Stimulated activated CD4-positive, alpha-beta T cell treated with anti-CD3 and anti-CD28 coated beads, Interleukin-1b, Interleukin-23, amount 100 ng/mL, for 24 hours (primary cell): Measurements from ENCODE around the gene CENATAC.
"Not testable (repeated sequence)": the region's sequence is repeated elsewhere in the genome, so short reads cannot be mapped to it uniquely, and the experiment has no call there.

Experiments used
- DNase-seq, 4 experiments: peaks; one replicate each; pipeline ENCODE4 v3.0.0-alpha.2; 2020; ENCODE audit warnings: low read depth in 4 of 4, low spot score in 1 of 4

The CENATAC gene

DNA sequence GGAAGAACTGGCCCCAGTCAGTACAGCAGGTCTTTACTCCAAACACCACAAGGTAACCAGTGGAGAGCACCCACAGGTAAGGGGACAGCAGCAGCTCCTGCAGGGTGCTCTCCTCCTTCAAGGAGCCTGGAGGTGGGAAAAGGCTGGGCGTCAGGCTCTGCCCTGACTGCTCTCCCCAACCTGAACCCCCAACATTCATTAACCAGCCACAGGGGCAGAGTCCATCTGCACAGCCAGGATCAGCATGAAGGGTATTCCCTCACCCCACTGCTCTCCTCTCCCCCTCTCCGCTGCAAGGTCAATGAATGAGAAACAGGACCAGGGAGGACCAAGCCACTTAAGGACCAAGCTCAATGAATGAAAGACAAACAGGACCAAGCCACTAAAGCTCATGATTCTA is 29.0 kb downstream of the CENATAC start:
- DNase-seq: no peak

DNA sequence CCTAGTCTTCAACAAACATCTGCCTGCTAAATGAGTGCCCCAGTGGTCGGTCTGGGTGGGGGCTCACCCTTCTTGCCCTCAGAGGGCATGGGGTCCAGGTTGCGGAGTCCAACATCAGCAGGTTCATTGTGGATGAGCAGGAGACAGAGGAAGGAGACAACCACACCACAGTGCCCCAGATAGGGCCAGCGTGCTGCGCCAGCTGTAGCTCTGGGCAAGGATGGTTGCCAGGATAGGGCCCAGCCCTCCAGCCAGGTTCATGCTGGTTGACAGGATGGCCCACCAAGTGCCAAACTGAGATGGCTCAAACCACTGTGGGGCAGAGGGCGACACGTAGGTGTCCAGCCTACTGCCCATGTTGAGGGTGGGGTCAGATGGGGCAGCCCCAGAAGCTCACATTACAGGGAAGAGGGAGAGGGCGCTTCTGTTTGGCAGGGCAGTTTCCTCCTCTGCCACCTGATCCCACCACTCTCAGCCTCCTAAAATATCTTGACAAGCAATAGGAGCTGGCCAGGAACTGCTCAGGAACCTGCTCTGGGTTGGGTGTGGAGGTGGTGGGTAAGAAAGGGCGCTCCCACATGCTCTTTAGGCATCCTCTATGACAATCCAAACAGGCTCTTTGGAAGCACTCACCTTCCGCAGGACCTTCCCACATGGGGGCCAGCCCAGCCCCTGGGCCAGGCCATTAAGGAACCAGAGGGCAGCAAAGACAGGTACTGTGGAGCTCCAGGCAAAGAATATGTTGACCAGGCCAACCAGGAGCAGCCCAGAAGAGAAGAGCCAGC is 29.8 kb downstream of the CENATAC start:
- no peak for DNase-seq

DNA sequence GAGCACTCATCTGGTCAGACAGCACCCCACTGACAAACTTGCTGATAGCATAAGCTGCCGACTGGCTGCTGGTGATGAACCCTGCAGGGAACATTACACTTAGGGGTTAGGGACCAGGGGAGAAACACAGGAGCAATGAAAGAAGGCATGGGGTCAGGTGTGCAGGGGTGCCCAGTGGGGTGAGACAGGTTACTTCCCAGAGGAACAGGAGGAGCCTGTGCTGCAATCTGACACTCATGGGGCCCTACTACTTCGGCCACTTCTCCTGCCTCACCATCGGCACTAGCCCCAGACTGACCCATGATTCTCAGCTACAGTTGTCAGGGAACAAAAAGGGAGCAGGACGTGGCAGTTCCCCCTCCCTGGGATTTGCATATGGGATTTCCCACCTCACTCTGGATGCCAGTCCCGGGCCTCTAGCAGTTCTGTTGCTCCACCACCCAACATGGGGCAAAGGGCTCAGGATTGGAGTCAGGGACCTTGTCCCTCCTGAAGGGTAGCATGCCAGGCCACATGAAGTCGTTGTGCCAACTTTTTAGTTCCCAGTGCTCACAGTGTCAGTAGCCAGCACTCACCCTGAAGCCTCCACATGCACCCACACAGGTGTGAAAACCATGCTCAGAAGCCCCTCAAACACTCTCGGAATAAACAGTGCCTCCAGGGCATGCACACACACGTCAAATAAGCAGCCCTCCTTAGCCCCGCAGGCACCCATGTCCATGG is 30.6 kb downstream of the CENATAC start:
- no peak for DNase-seq

DNA sequence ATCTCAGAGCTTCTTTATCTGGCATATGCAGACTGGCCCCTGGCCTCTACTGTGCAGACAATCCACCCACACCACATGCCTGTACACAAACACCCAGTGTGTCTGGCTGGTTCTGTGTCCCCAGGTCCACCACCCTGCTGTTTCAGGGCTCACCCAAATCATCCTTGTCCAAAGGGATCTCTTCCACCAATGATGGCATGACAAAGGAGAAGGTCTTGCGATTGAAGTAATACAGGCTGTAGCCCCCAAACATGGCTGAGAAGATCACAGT is 31.1 kb downstream of the CENATAC start:
- no peak for DNase-seq

DNA sequence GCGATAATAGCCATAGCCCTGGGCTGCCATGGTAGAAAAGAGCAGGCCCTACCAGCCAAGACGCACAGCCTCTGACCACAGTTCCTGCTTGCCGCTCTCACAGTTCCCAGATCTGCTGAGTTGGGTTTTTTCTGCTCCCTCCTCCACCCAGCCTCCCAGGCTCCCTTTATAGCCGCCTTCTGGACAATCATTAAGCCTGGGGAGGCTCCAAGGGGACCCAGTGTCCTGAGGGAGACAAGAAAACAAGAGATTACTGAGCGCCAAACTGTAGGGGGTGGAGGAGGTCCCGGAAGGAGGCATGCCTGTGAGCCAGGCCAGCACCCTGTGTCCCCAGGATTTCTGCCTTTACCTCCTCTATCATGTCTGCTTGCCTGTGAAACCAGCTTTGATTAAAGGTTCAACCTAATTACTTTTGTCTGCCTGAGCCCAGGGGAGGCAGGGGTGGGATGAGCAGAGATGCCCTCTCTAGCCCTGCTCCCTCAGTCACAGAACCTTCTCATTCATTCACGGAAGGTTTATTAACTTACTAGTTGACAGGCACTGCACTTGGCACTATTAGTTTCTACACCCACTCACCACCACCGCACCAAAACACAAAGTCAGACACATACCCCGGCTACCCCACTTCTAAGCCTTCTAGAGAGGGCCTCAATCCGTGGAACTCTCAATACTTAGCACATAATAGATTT is 31.5 kb downstream of the CENATAC start:
- DNase-seq: peak in 1 of 4 experiments; percentile 38

DNA sequence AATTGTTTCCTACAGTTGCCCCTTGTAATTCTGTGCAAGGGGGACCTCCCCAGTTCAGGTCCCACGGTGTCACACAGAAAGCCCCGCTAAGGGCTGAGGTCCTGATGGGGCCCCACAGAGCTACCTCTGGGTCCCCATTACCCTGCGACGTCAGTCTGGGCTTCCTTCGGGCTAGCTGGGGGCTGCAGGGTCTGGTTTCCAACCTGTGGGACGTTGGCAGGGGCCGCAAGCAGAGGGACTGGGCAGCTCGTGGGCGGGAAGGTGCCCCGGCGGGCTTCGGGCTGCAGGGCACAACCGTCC is 32.0 kb downstream of the CENATAC start:
- DNase-seq: no peak

DNA sequence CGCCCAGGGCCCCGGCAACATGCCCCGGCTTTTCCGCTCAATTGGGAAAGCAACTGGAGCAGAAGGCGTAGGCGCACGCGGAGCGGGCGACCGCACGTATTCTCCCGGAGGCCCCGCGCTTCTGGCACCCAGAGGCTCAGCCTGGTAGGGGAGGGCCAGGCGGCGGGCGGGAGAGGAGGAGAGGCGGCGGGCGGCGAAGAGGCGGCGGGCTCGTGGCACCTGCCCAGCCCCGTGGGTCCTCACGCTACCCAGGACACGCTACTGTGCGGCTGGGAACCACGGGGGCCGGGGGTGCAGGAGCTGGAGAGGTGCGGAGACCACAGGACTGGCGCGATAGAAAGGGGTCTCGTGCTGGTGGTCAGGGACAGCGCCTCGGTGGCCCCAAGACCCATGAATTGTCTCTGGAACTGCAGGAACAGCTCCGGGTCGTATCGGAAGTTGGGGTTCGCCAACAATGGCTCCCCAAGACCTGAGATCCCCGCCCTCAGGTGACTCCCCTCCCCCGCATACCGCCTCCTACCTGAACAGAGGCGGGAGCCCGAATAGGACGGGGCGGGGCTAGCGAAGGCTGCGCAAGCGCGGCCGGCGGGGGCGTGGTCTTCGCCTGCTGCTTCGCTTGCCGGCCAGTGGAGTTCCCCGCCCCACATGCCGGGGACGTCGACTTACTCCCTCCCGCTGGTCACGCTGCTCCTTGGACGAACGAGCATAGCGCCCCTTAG is 32.5 kb downstream of the CENATAC start, which contains the start of gene SLC37A4:
TSS of gene SLC37A4 (minus strand) at position 549 of the 719 bp plus-strand sequence.
- DNase-seq: peak; percentile 83 to 99 (median 98)

DNA sequence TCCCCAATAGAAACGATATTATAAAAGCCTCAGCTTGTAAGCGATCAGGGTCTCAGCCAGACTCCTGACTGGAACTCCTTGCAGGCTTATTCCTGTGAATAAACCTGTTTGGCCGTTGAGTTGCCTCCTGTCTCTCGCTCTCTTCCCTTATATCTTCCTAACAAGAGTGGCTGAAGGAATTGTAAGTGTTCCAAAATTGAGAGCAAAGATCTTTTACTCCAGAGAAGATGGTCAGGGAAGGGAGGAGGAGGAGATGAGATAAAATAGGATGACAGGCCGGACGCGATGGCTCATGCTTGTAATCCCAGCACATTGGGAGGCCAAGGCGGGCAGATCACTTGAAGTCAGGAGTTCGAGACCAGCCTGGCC is 34.0 kb downstream of the CENATAC start:
- no peak for DNase-seq

DNA sequence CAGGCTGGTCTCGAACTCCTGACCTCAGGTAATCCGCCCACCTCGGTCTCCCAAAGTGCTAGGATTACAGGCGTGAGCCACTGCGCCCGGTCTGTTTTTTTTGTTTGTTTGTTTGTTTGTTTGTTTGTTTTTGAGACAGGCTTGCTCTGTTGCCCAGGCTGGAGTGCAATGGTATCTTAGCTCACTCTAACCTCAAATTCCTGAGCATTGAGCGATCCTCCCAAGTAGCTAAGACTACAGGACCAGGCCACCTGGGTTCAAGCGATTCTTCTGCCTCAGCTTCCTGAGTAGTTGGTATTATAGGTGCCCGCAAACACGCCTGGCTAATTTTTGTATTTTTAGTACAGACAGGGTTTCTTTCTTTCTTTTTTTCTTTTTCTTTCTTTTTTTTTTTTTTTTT is 35.5 kb downstream of the CENATAC start:
- DNase-seq: not testable (repeated sequence)

DNA sequence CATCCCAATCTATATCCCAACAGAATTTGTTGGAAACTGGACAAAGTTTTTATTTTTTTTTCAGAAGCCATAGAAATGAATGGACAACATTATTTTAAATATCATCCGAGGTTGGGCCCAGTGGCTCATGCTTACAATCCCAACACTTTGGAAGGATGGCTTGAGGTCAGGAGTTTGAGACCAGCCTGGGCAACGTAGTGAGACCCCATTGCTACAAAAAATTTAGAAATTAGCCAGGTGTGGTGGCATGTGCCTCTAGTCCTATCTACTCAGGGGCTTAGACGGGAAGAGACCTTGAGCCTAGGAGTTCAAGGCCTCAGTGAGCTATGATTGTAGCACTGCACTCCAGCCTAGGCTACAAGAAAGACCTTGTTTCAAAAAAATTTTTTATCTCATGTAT is 36.9 kb downstream of the CENATAC start:
- DNase-seq: no peak

DNA sequence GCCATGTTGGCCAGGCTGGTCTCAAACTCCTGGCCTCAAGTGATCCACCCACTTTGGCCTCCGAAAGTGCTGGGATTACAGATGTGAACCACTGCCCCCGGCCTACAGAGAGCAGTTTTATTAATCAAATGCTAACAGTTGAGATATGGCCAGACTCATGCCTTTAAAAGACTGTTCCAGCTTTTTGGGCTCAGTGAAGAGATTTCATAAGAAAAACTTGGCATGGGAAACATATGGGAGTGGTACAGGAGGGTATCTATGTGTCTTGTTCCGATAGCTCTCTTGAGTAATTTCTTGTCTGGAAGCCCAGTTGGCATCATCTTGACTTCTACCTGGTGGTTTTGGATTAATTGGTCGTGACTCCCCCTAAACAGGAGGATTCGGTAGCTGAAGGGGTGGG is 40.9 kb downstream of the CENATAC start:
- DNase-seq: no peak

DNA sequence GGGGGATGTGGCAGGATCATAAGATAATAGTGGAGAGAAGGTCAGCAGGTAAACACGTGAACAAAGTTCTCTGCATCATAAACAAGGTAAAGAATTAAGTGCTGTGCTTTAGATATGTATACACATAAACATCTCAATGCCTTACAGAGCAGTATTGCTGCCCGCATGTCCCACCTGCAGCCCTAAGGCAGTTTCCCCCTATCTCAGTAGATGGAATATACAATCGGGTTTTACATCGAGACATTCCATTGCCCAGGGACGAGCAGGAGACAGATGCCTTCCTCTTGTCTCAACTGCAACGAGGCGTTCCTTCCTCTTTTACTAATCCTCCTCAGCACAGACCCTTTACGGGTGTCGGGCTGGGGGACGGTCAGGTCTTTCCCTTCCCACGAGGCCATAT is 41.5 kb downstream of the CENATAC start:
- DNase-seq: not testable (repeated sequence)

DNA sequence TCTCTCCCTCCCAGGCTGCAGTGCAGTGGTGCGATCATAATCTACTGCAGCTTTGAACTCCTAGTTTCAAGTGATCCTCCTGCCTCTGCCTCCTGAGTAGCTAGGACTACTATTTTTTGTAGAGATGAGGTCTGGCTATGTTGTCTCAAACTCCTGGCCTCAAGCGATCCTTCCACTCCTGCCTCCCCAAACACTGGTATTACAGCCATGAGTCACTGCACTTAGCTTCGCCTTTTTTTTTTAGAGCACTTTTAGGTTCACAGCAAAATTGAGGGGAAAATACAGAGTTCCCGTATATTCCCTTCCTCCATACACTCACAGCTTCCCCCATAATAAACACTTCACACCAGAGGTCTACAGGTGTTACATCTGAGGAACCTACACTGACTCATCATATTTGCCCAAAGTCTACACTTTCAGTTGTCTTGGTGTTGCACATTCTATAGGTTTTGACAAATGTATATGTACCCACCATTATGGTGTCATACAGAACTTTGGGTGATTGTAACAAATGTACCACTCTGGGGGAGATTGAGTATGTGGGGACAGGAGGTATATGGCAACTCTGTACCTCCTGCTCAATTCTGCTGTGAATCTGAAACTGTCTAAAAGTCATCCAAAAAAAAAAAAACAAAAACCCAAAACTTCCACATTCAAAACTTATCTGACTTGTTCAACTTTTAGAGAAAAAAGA is 44.0 kb downstream of the CENATAC start:
- DNase-seq: no peak

DNA sequence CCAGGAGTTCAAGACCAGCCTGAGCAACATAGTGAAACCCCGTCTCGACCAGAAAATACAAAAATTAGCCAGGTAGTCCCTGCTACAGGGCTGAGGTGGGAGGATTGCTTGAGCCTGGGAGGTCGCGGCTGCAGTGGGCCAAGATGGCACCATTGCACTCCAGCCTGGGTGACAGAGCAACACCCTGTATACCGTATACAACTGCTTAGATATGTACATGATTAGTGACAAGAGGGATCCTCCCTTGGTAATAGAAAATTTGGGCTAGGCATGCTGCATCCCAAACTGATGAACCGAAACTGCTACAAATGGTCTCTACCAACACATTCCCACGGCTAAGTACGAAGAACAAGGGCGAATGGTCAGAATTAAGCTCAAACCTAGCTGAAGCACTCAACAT is 45.0 kb downstream of the CENATAC start:
- DNase-seq: no peak

DNA sequence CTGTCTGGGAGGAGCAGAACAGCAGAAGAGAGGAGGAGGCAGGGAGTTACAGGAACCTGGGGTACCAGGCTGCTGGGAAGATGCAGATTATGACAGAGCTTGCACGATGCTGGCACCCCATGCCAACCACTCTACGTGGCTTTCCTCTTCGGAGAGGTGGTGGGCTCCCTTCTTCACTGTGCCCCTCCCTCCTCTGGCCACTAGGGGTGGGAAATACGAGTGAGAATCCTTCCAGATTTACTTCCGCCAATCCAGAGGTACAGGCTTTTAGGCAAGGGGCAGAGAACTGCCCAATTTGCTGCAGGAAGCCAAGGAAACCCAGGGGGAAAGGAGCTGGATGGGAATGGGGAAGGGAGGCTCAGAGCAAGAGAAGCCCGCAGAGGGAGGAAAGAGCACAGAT is 46.8 kb downstream of the CENATAC start:
- DNase-seq: no peak

DNA sequence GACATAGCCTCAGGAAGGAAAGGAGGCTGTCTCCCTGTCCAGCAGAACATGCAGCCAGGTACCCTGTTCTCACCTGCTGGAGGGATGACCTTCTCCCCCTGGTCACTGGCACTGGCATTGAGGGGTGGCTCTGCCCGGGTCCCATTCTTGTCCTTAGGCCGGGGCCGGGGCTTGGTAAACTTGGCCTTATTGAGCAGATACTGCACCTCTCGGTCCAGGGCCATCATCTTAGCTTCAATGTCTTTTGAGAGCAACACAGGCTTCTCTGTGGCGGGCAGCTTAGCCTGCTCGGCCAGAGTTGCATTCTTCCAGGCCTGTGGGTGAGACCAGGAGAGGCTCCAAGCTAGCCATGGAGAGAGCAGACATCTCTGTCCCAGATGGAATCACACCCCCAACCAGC is 48.6 kb downstream of the CENATAC start:
- no peak for DNase-seq

DNA sequence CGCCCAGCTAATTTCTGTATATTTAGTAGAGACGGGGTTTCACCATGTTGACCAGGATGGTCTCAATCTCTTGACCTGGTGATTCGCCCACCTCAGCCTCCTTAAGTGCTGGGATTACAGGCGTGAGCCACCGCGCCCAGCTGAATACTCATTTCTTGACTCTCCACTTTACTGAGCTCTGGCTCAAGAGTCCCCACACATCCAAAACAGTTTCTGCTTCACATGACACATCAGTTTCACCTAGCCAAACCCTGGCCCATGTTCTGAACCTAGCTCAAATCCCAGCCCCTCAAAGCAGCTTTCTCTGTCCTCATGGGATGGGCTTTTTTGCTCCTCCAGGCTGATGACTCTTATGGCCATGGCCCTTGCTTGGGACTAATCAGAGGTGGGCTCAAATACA is 49.3 kb downstream of the CENATAC start:
- no peak for DNase-seq

DNA sequence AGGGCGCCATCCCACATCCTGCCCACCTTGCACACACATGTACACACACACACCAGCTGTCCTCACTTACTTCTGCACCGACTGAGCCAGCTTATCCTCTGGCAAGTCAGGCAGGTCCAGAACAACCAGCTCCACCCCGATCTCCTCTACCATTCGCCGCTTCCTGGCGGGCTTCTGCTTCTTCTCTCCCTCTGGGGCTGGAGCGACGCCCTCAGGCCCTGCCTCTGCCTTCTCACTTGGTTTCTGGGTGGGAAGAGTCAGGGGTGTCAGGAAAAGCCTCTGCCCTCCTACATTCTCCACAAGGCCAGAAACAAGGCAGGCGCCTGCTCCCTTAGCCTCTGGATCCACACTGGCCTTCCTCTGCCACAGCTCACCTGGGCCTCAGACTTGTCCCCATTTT is 50.7 kb downstream of the CENATAC start:
- no peak for DNase-seq

DNA sequence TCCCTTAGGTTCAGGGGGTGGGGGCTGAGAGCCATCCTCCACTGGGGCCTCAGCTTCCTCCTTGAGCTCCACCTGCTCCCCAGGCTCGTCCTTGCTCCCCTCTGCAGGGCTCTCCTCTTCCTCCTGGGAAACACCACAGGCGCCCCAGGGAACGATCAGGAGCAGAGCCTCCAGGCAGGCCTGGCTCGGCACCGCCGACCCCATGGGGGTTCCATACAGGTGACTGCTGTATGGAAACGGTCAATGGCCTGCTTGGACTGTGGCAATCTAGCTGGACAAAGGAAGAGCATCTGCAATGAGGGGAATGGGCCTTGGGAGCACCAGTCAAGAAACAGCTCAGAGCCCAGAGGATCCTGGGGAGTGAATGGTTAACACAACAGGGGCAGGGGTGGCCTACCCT is 51.1 kb downstream of the CENATAC start:
- no peak for DNase-seq

DNA sequence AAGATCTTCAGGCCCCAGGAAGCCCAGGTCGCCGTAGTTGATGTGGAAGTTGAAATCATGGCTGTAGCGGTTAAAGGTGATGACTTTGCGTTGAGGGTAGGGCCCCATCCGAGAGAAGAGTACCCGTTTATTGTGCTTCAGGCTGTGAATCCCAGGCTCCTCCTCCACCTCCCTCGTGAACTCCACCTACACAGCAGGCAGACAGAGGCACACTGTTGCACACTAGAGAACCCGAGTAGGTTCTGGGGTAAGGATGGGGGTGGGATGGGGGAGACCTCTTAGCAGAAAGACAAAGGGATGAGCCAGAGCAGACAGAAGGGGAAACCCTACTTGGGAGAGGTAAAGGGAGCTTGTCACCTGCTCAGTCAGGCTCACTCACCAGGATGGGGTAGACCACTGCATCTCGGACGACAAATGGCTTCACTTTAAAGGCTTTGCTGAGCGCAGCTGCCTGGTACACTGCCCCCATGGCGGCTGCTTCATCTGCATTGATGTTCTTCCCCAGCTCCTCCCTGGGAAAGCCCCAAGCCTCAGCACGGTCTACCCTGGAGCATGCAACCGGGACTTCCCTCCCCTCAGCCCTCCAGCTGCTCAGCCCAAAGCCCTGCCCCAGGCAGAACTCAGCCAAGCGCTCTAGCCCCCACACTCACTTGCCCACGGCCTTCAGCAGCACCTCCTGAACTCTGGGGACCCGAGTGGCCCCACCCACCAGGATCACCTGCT is 53.7 kb downstream of the CENATAC start:
- DNase-seq: no peak
